Astrocyte of the spinal cord (primary cell): ENCODE measurements around the gene TEX35.

Source experiments
- DNase-seq: peaks from one replicate; pipeline ENCODE4 v3.0.0; 2011; ENCODE audit warnings: low read depth, low spot score
- H3K4me3 ChIP-seq: 2 replicates; pipeline ENCODE4 v1.5.1; 2011; ENCODE audit warnings: low read depth, mild to moderate bottlenecking, low read length, moderate library complexity
- CTCF ChIP-seq: IDR thresholded peaks from 2 replicates; pipeline ENCODE4 v1.5.1; 2012; ENCODE audit warnings: low read depth, mild to moderate bottlenecking, low read length, inconsistent platforms
- in situ Hi-C: cut with HindIII; loops from 2 replicates; pipeline ENCODE4 v1.10.0; 2017; ENCODE audit warnings: low sequenced_read_pairs

Gene TEX35

GRCh38 chr1:178520803-178521202 is 7.9 kb downstream of the TEX35 start:
- in situ Hi-C loops = no loop called here

GRCh38 chr1:178521241-178521640 is 8.3 kb downstream of the TEX35 start:
- no peak for DNase-seq
- TF ChIP-seq CTCF = no peak

More at GRCh38 chr1:178520803-178521202, 7.9 kb downstream of the TEX35 start:
- no peak overlapping the region for H3K4me3 ChIP-seq
- TF ChIP-seq CTCF = no peak
- no peak for DNase-seq

GRCh38 chr1:178527117-178527516 is 14.2 kb downstream of the TEX35 start:
- TF ChIP-seq CTCF = no peak
- in situ Hi-C loops = no loop called here
- DNase-seq = no peak
- H3K4me3 ChIP-seq = no peak overlapping the region

More at GRCh38 chr1:178521241-178521640, 8.3 kb downstream of the TEX35 start:
- in situ Hi-C loops = no loop called here
- H3K4me3 ChIP-seq = no peak overlapping the region

GRCh38 chr1:178528228-178528952 is 15.5 kb downstream of the TEX35 start:
- no peak for DNase-seq
- in situ Hi-C loops = no loop called here
- no peak for TF ChIP-seq CTCF
- H3K4me3 ChIP-seq = no peak overlapping the region

GRCh38 chr1:178528953-178529335 is 16.0 kb downstream of the TEX35 start:
- in situ Hi-C loops = no loop called here
- DNase-seq = no peak
- no peak overlapping the region for H3K4me3 ChIP-seq
- TF ChIP-seq CTCF = no peak

GRCh38 chr1:178529364-178530036 is 16.6 kb downstream of the TEX35 start:
- H3K4me3 ChIP-seq = no peak overlapping the region
- no peak for TF ChIP-seq CTCF
- in situ Hi-C loops = no loop called here
- no peak for DNase-seq
